Aorta (tissue), 5 donors: ENCODE data around the gene COX8C. TPM values are rescaled to one million over a fixed set of nuclear protein-coding genes. Genes with fewer than 3 reads are reported as not detected.

Source experiments
- ATAC-seq: fragments of 200-7000 bp; cut with Tn5 transposase; one replicate; pipeline ENCODE4 v1.9.1; 2022; ENCODE audit warnings: moderate library complexity; ENCODE audit not compliant: low FRiP score
- DNase-seq, 2 donors: peaks; one replicate each; pipeline ENCODE4 v3.0.0-alpha.2; 2020
- H3K27ac ChIP-seq, 2 donors: one replicate each; pipeline ENCODE4 v1.5.1; 2013; ENCODE audit warnings: low read length in 2 of 2, mild to moderate bottlenecking in 2 of 2, moderate library complexity in 2 of 2, control low read depth in 1 of 2, inconsistent platforms in 1 of 2, low read depth in 1 of 2
- H3K27me3 ChIP-seq, 2 donors: one replicate each; pipeline ENCODE4 v1.6.1; 2013; ENCODE audit warnings: control low read depth in 1 of 2, low read length in 1 of 2, mild to moderate bottlenecking in 1 of 2, moderate library complexity in 1 of 2; ENCODE audit not compliant: insufficient read depth in 2 of 2, control insufficient read depth in 1 of 2
- H3K36me3 ChIP-seq, 2 donors: one replicate each; pipeline ENCODE4 v1.6.1; 2013; ENCODE audit warnings: control low read depth in 1 of 2, low read length in 1 of 2, mild to moderate bottlenecking in 1 of 2; ENCODE audit not compliant: insufficient read depth in 2 of 2, control insufficient read depth in 1 of 2
- H3K4me1 ChIP-seq, 2 donors: one replicate each; pipeline ENCODE4 v1.6.1; 2013; ENCODE audit warnings: low read length in 2 of 2, control low read depth in 1 of 2, mild to moderate bottlenecking in 1 of 2, moderate library complexity in 1 of 2; ENCODE audit not compliant: insufficient read depth in 2 of 2, control insufficient read depth in 1 of 2
- H3K4me3 ChIP-seq, 2 donors: one replicate each; pipeline ENCODE4 v1.5.1; 2013; ENCODE audit warnings: low read length in 2 of 2, control low read depth in 1 of 2, mild to moderate bottlenecking in 1 of 2
- H3K9me3 ChIP-seq: one replicate; pipeline ENCODE4 v1.6.1; 2013; ENCODE audit warnings: mild to moderate bottlenecking, low read length; ENCODE audit not compliant: control insufficient read depth
- WGBS, 2 donors: extraction: QIAGEN DNeasy Blood & Tissue Kit; methylation state at CpG; one replicate each; pipeline ENCODE4 v1.1.7; 2013; 5-methylcytosine and 5-hydroxymethylcytosine counted together
- intact Hi-C, 2 donors: fragments of 100-400 bp; cut with DNase I; formaldehyde crosslinking; loops; one replicate each; pipeline versions ENCODE4 v1.14.2 to v1.15.0; 2022
- polyA plus RNA-seq, 2 donors: library from polyadenylated mRNA; stranded (reverse); fragments of 200-250 nt; gene quantifications; one replicate each; pipeline ENCODE4 v1.2.3, GENCODE V29; 2013
- total RNA-seq, 2 donors: library from RNA; stranded (reverse); fragmentation: NEBNext Ultra II Directional; extraction: Animal tissue kit (Norgen Biotek cat#: 25700); gene quantifications; one replicate each; pipeline ENCODE4 v1.2.1, GENCODE V29; 2021
- donor health status: healthy with polysubstance abuse.
- donor health status: Bipolar disorder and iron deficiency.
- donor health status: DM: no; HTN: no; CAD: no.
- donor health status: DM: no; HTN: no; CAD: no.
- donor health status: DM: yes; HTN: yes; CAD: no.

COX8C gene
- total and polyA plus RNA-seq, 4 donors: not detected

- Histone ChIP-seq H3K27me3 (no peaks in the 10 kb centered on the region), H3K4me1 (peaks cover 0 to 4% of the 10 kb centered on the region in 2 donors), H3K4me3 (no peak overlapping the region), H3K9me3 (no peaks in the 10 kb centered on the region), H3K36me3 (no peaks in the 10 kb centered on the region), H3K27ac (no peak overlapping the region)
- intact Hi-C loops: no loop called here
- ATAC-seq (no peak), DNase-seq (no peak)
These were observed 40.2 kb upstream of the COX8C start for GRCh38 chr14:93306812-93307211.

DNA sequence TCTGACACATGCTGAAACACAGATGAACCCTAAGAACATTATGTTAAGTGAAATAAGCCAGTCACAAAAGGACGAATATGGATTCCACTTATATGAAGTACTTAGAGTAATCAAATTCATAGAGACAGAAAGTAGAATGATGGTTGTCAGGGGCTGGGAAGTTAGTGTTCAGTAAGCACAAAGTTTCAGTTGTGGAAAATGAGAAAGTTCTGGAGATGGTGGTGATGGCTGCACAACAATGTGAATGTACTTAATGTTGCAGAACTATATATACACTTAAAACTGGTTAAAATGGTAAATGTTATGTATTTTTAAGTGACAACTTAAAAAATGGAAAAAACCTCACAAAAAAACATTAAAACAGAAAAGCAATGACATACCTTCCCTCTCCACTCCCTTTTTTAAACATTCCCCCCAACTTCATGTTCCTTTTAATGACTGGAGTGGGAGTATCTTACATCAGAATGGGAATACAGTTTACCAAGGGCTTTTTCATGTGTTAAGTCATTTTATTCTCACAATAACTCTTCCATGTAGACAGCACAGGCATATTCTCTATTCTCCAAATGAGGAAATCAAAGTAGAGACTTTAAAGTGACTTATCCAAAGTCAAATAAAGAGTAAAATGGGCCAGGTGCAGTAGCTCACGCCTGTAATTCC is 38.2 kb upstream of the COX8C start:
- no peak overlapping the region for H3K27ac ChIP-seq
- no peaks in the 10 kb centered on the region for H3K27me3 ChIP-seq
- H3K4me1 ChIP-seq: no peaks in the 10 kb centered on the region
- ATAC-seq (no peak), DNase-seq (no peak)
- H3K36me3 ChIP-seq: no peaks in the 10 kb centered on the region
- 92 to 96% methylated on average over 2 of the region's 2 CpGs for WGBS, 2 donors
- intact Hi-C loops: no loop called here
- H3K4me3 ChIP-seq: no peak overlapping the region
- H3K9me3 ChIP-seq: no peaks in the 10 kb centered on the region

DNA sequence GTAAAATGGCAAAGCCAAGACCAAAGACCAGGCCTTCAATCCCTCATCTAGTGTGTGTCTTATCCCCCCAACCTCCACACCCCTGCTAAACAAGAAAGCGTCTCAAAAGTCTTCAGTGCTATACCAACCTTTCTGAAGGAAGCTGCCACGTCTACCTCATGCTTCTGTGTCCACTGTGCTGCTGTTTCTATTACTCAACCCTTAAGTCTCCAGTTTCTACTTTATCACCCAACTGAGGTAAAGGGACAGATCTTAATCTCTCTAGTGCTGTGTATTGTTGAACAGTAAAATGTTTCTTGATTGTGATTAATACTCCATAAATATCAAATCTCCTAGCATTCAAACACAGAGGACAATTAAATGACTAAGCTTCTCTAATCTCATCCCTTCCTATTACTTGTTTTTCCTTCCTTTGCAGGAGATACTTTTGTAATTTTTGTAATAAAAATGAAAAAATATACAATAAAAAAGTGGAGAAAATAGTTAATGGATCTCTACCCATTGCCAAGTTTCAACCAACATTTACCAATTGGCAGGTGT is 37.5 kb upstream of the COX8C start:
- Histone ChIP-seq H3K9me3 (no peaks in the 10 kb centered on the region), H3K27me3 (no peaks in the 10 kb centered on the region), H3K4me3 (no peak overlapping the region), H3K27ac (no peak overlapping the region), H3K4me1 (no peaks in the 10 kb centered on the region), H3K36me3 (no peaks in the 10 kb centered on the region)
- ATAC-seq (no peak), DNase-seq (no peak)
- intact Hi-C loops: no loop called here
- 91 to 92% methylated on average over 2 of the region's 2 CpGs for WGBS, 2 donors

DNA sequence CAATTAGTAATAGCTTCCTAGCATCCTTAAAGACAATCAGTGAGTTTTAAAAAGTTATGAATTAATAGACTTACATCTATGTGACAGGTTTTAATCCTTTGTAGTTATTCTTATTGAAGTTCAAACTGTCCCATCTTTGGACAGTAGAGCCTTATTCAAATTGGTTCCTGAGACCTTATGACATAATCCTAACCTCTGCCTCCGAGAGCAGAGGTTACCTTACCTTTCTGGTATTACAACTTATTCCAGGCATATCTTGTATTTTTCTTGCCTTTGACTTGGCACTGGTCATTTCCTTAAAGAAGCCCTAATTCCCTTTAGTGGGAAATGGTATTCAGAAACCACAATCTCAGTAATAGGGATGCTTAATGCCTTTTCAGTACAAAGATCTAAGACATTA is 35.9 kb upstream of the COX8C start:
- DNase-seq (no peak), ATAC-seq (no peak)
- Histone ChIP-seq H3K4me1 (no peaks in the 10 kb centered on the region), H3K27me3 (no peaks in the 10 kb centered on the region), H3K36me3 (no peaks in the 10 kb centered on the region), H3K9me3 (no peaks in the 10 kb centered on the region), H3K4me3 (no peak overlapping the region), H3K27ac (no peak overlapping the region)
- WGBS, 2 donors: 6 to 12% methylated on average over 1 of the region's 1 CpG
- intact Hi-C loops: no loop called here

DNA sequence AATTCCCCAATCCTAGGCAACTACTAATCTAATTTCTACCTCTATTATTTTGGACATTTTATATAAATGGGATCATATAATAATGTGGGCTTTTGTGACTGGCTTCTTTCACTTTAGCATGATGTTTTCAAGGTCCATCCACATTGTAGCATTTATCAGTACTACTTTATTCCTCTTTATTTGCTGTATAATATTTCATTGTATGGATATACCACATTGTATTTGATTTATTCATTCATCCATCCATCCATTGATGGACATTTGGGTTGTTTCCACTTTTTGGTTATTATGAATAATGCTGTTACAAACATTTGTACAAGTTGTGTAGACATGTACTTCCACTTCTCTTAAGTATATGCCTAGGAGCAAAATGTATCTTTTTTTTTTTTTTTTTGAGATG is 31.4 kb upstream of the COX8C start:
- Histone ChIP-seq H3K36me3 (no peaks in the 10 kb centered on the region), H3K27me3 (no peaks in the 10 kb centered on the region), H3K27ac (no peak overlapping the region), H3K9me3 (no peaks in the 10 kb centered on the region), H3K4me1 (peaks cover 0 to 5% of the 10 kb centered on the region in 2 donors), H3K4me3 (no peak overlapping the region)
- DNase-seq: no peak
- ATAC-seq: no peak
- intact Hi-C loops: no loop called here

DNA sequence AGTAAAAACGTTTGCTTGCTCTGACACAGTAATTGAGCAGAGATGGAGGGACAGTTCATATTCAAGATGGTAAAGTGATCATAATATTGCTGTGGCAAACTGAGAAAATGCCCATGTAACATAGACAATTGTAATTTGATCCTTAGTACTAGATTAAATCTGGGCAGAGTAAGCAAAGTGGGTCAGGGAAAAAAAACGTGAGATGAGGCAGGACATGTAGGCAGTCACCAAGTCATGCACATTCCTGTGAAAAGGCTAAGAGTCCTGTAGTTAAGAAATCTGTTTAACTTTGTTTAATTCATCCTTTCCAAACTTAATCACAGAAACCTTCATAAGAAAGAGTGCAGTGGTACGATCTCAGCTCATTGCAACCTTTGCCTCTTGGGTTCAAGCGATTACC is 30.3 kb upstream of the COX8C start:
- Histone ChIP-seq H3K4me1 (peaks cover 0 to 5% of the 10 kb centered on the region in 2 donors), H3K9me3 (no peaks in the 10 kb centered on the region), H3K36me3 (no peaks in the 10 kb centered on the region), H3K27me3 (no peaks in the 10 kb centered on the region), H3K4me3 (no peak overlapping the region), H3K27ac (no peak overlapping the region)
- ATAC-seq (no peak), DNase-seq (no peak)
- intact Hi-C loops: no loop called here
- WGBS, 2 donors: 68 to 75% methylated on average over 4 of the region's 4 CpGs

DNA sequence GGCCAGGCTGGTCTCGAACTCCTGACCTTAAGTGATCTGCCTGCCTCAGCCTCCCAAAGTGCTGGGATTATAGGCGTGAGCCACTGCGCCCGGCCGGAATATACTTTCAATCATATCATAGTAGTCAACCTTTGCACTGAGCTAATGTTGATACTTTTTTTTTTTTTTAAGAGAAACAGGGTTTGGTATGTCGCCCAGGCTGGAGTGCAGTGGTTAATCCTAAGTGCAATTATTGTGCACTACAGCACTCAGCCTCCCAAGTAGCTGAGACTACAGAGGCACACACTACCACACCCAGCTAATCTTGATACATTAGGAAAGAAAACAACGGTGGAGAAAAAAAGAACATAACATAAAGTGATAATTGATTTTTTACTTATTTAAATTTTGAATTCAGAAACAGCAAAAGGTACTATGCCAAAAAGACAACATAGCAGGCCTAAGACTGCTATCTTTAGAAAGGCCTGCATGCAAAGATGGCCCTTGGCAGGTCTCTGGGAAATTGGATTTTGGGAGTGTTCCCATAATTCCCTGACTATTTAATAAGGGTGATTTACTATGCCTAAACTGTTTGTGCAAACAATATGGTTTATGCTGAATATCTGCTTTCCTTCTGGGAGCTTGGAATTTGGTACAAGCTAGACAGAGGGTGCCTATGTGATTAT is 29.6 kb upstream of the COX8C start:
- WGBS, 2 donors: 88 to 89% methylated on average over 7 of the region's 7 CpGs

DNA sequence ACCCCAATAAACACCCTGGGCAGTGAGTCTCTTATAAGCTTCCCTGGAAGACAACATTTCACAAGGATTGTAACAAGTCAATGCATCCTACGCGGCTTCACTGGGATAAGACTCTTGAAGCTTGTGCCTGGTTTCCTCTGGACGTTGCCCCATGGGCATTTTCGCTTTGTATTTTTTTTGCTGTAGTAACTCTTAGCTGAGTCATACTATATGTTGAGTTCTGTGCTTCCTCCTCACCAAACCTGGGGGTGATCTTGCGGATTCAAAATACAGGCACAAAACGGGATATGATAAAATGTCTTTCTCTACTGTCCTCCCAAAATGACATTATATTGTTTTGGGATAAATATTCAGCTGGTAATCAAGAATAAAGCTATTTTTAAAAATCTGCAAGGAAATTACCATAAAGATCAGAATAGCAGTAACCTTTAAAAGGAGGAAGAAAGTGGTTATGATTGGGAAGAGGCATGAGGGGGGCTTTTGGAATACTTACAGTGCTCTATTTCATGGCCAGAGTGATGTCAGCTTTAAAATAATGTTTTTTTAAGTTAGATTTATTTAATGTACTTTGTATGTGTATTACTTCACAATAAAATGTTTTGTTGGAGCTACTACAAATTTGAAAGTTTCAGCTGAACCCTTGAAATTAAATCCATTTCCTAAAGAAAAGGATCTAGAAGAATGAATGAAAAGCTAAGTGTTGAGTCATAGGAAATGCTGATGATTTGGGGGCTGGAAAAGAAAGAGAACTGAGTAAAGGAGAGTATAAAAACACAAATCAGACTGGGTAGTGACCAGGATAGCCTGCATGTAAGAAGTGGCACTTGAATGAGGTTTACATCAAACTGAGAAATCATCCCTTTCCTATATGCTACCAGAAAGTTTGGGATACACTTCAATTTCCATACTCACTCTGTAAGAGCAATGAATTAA is 28.8 kb upstream of the COX8C start:
- Histone ChIP-seq H3K4me3 (no peak overlapping the region), H3K9me3 (no peaks in the 10 kb centered on the region), H3K4me1 (peaks cover 2 to 5% of the 10 kb centered on the region in 2 donors), H3K27ac (no peak overlapping the region), H3K27me3 (no peaks in the 10 kb centered on the region), H3K36me3 (no peaks in the 10 kb centered on the region)
- DNase-seq (no peak), ATAC-seq (no peak)
- 38 to 48% methylated on average over 6 of the region's 6 CpGs for WGBS, 2 donors
- intact Hi-C loops: no loop called here

More for the DNA sequence above, 29.6 kb upstream of the COX8C start:
- peaks cover 0 to 5% of the 10 kb centered on the region in 2 donors for H3K4me1 ChIP-seq
- H3K36me3 ChIP-seq: no peaks in the 10 kb centered on the region
- H3K27ac ChIP-seq: no peak overlapping the region
- H3K4me3 ChIP-seq: no peak overlapping the region
- no peak for DNase-seq
- intact Hi-C loops: no loop called here
- no peaks in the 10 kb centered on the region for H3K27me3 ChIP-seq
- H3K9me3 ChIP-seq: no peaks in the 10 kb centered on the region
- no peak for ATAC-seq
